ENCODE data around the gene MAPK9. TPM values are rescaled to one million over a fixed set of nuclear protein-coding genes. Genes with fewer than 3 reads are reported as not detected.

MAPK9 gene
- total RNA-seq, 4 donors from 2014 or later: 18.3 to 27.0 (median 23.9) TPM

DNA sequence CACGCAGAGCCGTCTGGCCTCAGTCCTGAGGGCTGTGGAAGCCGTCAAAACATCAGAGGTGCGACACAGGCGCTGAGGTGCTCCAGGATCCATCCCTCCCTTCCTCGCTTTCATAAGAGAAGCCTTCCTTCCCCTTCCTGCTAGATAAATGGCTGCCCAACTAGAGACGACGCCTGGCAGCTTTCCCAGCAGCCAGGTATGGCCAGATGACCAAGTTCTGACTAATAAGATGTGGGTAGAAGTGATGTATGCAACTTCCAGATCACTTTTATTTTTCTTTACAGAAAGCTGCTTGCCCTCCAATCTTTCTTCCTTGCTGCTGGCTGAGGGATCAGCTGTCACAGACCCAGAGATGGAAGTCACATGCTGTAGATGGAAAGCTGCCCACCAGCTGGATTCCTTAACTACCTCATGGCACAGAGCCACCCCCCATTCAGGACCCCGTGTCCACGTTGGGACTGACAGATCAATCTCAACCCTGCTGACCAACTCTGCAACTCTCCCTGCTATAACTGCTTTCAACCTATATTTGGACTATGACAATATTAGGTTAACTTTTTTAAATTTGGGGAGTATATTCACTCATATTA is 8.8 kb downstream of the MAPK9 start:
- no peaks in the 10 kb centered on the region for H3K9me3 ChIP-seq
- in situ Hi-C loops (cut with MboI; ENCODE audit: low sequenced_read_pairs in 4 of 4): no loop called here
- intact Hi-C loops (cut with DNase I; ENCODE audit: low total_unique reads): no loop called here
- H3K27me3 ChIP-seq: no peaks in the 10 kb centered on the region
- DNase-seq (no peak), ATAC-seq (no peak)
- no peak overlapping the region for H3K4me3 ChIP-seq
- no peak overlapping the region for H3K27ac ChIP-seq
- peaks cover 0 to 27% of the 10 kb centered on the region in 2 donors for H3K36me3 ChIP-seq
- TF ChIP-seq POLR2A (IDR thresholded peaks at IDR 0.05) (no peak), CTCF (IDR thresholded peaks at IDR 0.05 in 4 of 5, conservative IDR thresholded peaks at IDR 0.05 in 1 of 5) (no peak)
- no peaks in the 10 kb centered on the region for H3K4me1 ChIP-seq

DNA sequence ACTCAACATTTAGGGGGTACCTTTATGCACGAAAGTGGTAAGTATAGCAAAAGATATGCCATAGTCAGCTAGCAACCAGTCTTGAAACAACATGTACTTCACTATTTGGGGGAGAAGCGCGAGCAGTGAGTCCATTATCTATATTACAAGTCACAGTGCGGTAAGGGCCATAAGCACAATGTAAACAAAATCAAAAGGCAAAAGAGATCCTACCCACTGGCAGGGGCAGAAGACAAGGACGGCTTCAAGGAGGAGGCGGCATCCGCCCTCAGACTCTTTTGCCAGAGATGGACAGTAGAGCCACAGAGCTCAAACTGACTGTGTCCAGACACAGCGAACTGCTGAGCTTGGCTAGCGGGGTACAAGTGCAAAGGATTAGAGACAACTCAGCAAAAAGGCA is 9.6 kb downstream of the MAPK9 start:
- H3K4me3 ChIP-seq: no peak overlapping the region
- H3K9me3 ChIP-seq: no peaks in the 10 kb centered on the region
- no peak overlapping the region for H3K27ac ChIP-seq
- H3K4me1 ChIP-seq: no peaks in the 10 kb centered on the region
- TF ChIP-seq POLR2A (IDR thresholded peaks at IDR 0.05): no peak
- TF ChIP-seq CTCF (IDR thresholded peaks at IDR 0.05 in 4 of 5, conservative IDR thresholded peaks at IDR 0.05 in 1 of 5): no peak
- DNase-seq (no peak), ATAC-seq (no peak)
- in situ Hi-C loops (cut with MboI; ENCODE audit: low sequenced_read_pairs in 4 of 4) (no loop called here), intact Hi-C loops (cut with DNase I; ENCODE audit: low total_unique reads) (no loop called here)
- no peaks in the 10 kb centered on the region for H3K27me3 ChIP-seq
- peaks cover 0 to 35% of the 10 kb centered on the region in 2 donors for H3K36me3 ChIP-seq

DNA sequence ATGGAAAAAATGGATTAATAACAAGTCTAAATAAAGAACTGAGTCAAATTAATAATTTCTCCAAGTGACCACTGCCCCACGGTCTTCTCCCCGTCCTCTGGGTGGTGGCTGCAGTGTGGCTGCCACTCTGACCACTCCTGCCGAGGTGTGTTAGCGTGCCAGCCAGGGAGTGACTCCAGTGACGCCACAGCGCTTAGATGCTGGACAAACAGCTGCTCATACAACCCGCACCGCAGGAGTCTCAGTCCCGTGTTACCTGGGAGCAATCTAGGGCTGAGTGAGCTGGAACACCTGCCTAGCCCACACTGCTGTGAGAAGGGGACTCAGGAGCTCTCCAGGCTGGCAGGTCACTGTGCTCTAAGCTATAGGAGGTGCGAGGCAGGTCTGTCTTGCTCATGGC is 10.2 kb downstream of the MAPK9 start:
- in situ Hi-C loops (cut with MboI; ENCODE audit: low sequenced_read_pairs in 4 of 4): no loop called here
- intact Hi-C loops (cut with DNase I; ENCODE audit: low total_unique reads): no loop called here
- Histone ChIP-seq H3K9me3 (no peaks in the 10 kb centered on the region), H3K27ac (no peak overlapping the region), H3K4me1 (no peaks in the 10 kb centered on the region), H3K27me3 (no peaks in the 10 kb centered on the region), H3K36me3 (peaks cover 0 to 41% of the 10 kb centered on the region in 2 donors), H3K4me3 (no peak overlapping the region)
- ATAC-seq (no peak), DNase-seq (no peak)
- TF ChIP-seq POLR2A (IDR thresholded peaks at IDR 0.05) (no peak), CTCF (IDR thresholded peaks at IDR 0.05 in 4 of 5, conservative IDR thresholded peaks at IDR 0.05 in 1 of 5) (no peak)

- intact Hi-C loops (cut with DNase I; ENCODE audit: low total_unique reads): no loop called here
- in situ Hi-C loops (cut with MboI; ENCODE audit: low sequenced_read_pairs in 4 of 4): no loop called here
- peaks cover 0 to 77% of the 10 kb centered on the region in 2 donors for H3K36me3 ChIP-seq
Observed at GRCh38 chr5:180274695-180275094, 17.2 kb downstream of the MAPK9 start.

More at GRCh38 chr5:180274695-180275094, 17.2 kb downstream of the MAPK9 start:
- no peaks in the 10 kb centered on the region for H3K27me3 ChIP-seq
- DNase-seq (no peak), ATAC-seq (no peak)
- no peak overlapping the region for H3K4me3 ChIP-seq
- H3K27ac ChIP-seq: no peak overlapping the region
- no peaks in the 10 kb centered on the region for H3K9me3 ChIP-seq
- no peaks in the 10 kb centered on the region for H3K4me1 ChIP-seq
- TF ChIP-seq POLR2A (IDR thresholded peaks at IDR 0.05) (no peak), CTCF (IDR thresholded peaks at IDR 0.05 in 4 of 5, conservative IDR thresholded peaks at IDR 0.05 in 1 of 5) (no peak)

Data from gastrocnemius medialis (tissue), 4 donors.